H1 (cell line): ENCODE results near the gene EIF2AK2. TPM values are rescaled to one million over a fixed set of nuclear protein-coding genes. Genes with fewer than 3 reads are reported as not detected.

ENCODE experiments used
- CTCF ChIA-PET: fragments of 300-600 bp; sonication (Branson Sonifier 250); formaldehyde crosslinking; loops from one replicate; lab custom pipeline; 2021; ENCODE audit not compliant: partially characterized antibody; lab: Charles Lee
- POLR2A ChIA-PET: fragments of 300-600 bp; sonication (Branson Sonifier 250); formaldehyde crosslinking; loops from one replicate; lab custom pipeline; 2021; ENCODE audit warnings: inconsistent platforms; ENCODE audit not compliant: partially characterized antibody; lab: Charles Lee
- DNase-seq, 2 experiments: peaks; one replicate each; pipeline versions ENCODE4 v3.0.0 to v3.0.0-alpha.2; 2010 to 2022; ENCODE audit warnings: low spot score in 2 of 2, low read depth in 1 of 2, mixed read lengths in 1 of 2
- FAIRE-seq: peaks from 2 replicates; lab custom pipeline; 2011; peaks lifted over from hg19 to GRCh38; lab: Jason Lieb, UNC
- H2AFZ ChIP-seq: 2 replicates; pipeline ENCODE4 v1.8.1; 2012; ENCODE audit warnings: low read length, inconsistent platforms
- H2AK5ac ChIP-seq: 2 replicates; pipeline ENCODE4 v1.6.1; 2013; ENCODE audit warnings: low read depth, low read length
- H2BK120ac ChIP-seq: replicated peaks from 2 replicates; pipeline ENCODE3; 2013; ENCODE audit warnings: low read depth, low read length, inconsistent platforms
- H2BK12ac ChIP-seq: 2 replicates; pipeline ENCODE4 v1.6.1; 2013; ENCODE audit warnings: low read depth, low read length
- H2BK15ac ChIP-seq: 2 replicates; pipeline ENCODE4 v1.6.1; 2013; ENCODE audit warnings: low read length
- H2BK20ac ChIP-seq: 2 replicates; pipeline ENCODE4 v1.6.1; 2013; ENCODE audit warnings: low read length
- H2BK5ac ChIP-seq: 2 replicates; pipeline ENCODE4 v1.6.1; 2013; ENCODE audit warnings: low read depth, low read length
- H3K14ac ChIP-seq: 2 replicates; pipeline ENCODE4 v1.6.1; 2013; ENCODE audit warnings: inconsistent platforms; ENCODE audit not compliant: insufficient read length
- H3K18ac ChIP-seq: 2 replicates; pipeline ENCODE4 v1.6.1; 2013; ENCODE audit warnings: low read length; ENCODE audit errors: extremely low read depth
- H3K23ac ChIP-seq: 2 replicates; pipeline ENCODE4 v1.6.1; 2013; ENCODE audit warnings: inconsistent platforms; ENCODE audit not compliant: insufficient read length
- H3K23me2 ChIP-seq: 2 replicates; pipeline ENCODE4 v1.6.1; 2013; ENCODE audit warnings: low read depth, low read length
- H3K27ac ChIP-seq: 2 replicates; pipeline ENCODE4 v1.6.1; 2011; ENCODE audit warnings: low read depth, low read length, inconsistent platforms
- H3K27me3 ChIP-seq, 4 experiments: replicated peaks in 1 of 4; 1 replicate in 1 of 4; 2 replicates in 3 of 4; pipeline versions ENCODE4 v1.6.1 to v1.8.1; 2011 to 2013; ENCODE audit warnings: low read length in 3 of 4, mild to moderate bottlenecking in 3 of 4, inconsistent platforms in 2 of 4, mixed read lengths in 2 of 4, moderate library complexity in 1 of 4; ENCODE audit not compliant: control insufficient read depth in 3 of 4, insufficient read depth in 3 of 4; ENCODE audit errors: extremely low read depth in 1 of 4
- H3K36me3 ChIP-seq, 4 experiments: 2 replicates each; pipeline versions ENCODE4 v1.6.1 to v1.8.1; 2011 to 2013; ENCODE audit warnings: mild to moderate bottlenecking in 4 of 4, low read length in 3 of 4, moderate library complexity in 2 of 4, control low read depth in 1 of 4, inconsistent platforms in 1 of 4; ENCODE audit not compliant: insufficient read depth in 4 of 4, control insufficient read depth in 2 of 4
- H3K4ac ChIP-seq: replicated peaks from 2 replicates; pipeline ENCODE3; 2013; ENCODE audit warnings: low read length, low read depth, mixed read lengths, inconsistent platforms; ENCODE audit not compliant: insufficient read length
- H3K4me1 ChIP-seq, 4 experiments: replicated peaks in 1 of 4; 1 replicate in 1 of 4; 2 replicates in 3 of 4; pipeline versions ENCODE4 v1.6.1 to v1.8.1; 2011 to 2013; ENCODE audit warnings: low read length in 3 of 4, inconsistent platforms in 2 of 4, mixed read lengths in 1 of 4; ENCODE audit not compliant: insufficient read depth in 4 of 4, control insufficient read depth in 3 of 4
- H3K4me2 ChIP-seq, 2 experiments: 2 replicates each; pipeline versions ENCODE4 v1.6.1 to v1.8.1; 2011 to 2013; ENCODE audit warnings: low read depth in 2 of 2, low read length in 2 of 2, control low read depth in 1 of 2, inconsistent platforms in 1 of 2, mild to moderate bottlenecking in 1 of 2; ENCODE audit not compliant: insufficient read depth in 1 of 2
- H3K4me3 ChIP-seq, 4 experiments: fragments of 200-600, 300-600 bp in 1 of 4; sonication (generic), shearing (Covaris generic), sonication (Bioruptor Twin) in 1 of 4; 2 replicates each; pipeline versions ENCODE4 v1.5.1 to v1.8.1; 2011 to 2016; ENCODE audit warnings: low read length in 4 of 4, low read depth in 3 of 4, control low read depth in 2 of 4, inconsistent platforms in 2 of 4, mild to moderate bottlenecking in 2 of 4, mixed read lengths in 1 of 4, moderate library complexity in 1 of 4; ENCODE audit not compliant: insufficient read depth in 2 of 4; ENCODE audit errors: extremely low read depth in 1 of 4
- H3K56ac ChIP-seq: replicated peaks from 2 replicates; pipeline ENCODE3; 2013; ENCODE audit warnings: low read depth, mild to moderate bottlenecking, mixed read lengths, low read length, inconsistent platforms; ENCODE audit not compliant: insufficient read length
- H3K79me1 ChIP-seq: 2 replicates; pipeline ENCODE4 v1.6.1; 2013; ENCODE audit warnings: low read depth, low read length, control low read depth
- H3K79me2 ChIP-seq, 2 experiments: 2 replicates each; pipeline versions ENCODE4 v1.6.1 to v1.8.1; 2012 to 2013; ENCODE audit warnings: low read length in 2 of 2, mild to moderate bottlenecking in 2 of 2, inconsistent platforms in 1 of 2; ENCODE audit not compliant: insufficient read depth in 2 of 2, control insufficient read depth in 1 of 2
- H3K9ac ChIP-seq, 4 experiments: replicated peaks in 1 of 4; 1 replicate in 1 of 4; 2 replicates in 3 of 4; pipeline versions ENCODE4 v1.6.1 to v1.8.1; 2011 to 2013; ENCODE audit warnings: low read depth in 3 of 4, low read length in 3 of 4, control low read depth in 2 of 4, mild to moderate bottlenecking in 2 of 4, moderate library complexity in 2 of 4, inconsistent platforms in 1 of 4; ENCODE audit errors: extremely low read depth in 1 of 4
- H3K9me3 ChIP-seq, 2 experiments: 2 replicates each; pipeline versions ENCODE4 v1.6.1 to v1.8.1; 2012 to 2013; ENCODE audit warnings: mild to moderate bottlenecking in 2 of 2, moderate library complexity in 2 of 2, control low read depth in 1 of 2, inconsistent platforms in 1 of 2, low read depth in 1 of 2, low read length in 1 of 2, mixed read lengths in 1 of 2; ENCODE audit not compliant: insufficient read depth in 2 of 2
- H4K20me1 ChIP-seq, 2 experiments: replicated peaks in 1 of 2; 2 replicates each; pipeline versions ENCODE3 to v1.8.1; 2011 to 2013; ENCODE audit warnings: inconsistent platforms in 2 of 2, low read length in 2 of 2, mild to moderate bottlenecking in 1 of 2; ENCODE audit not compliant: insufficient read depth in 2 of 2, control insufficient read depth in 1 of 2
- H4K5ac ChIP-seq: 2 replicates; pipeline ENCODE4 v1.6.1; 2013; ENCODE audit warnings: low read length, low read depth, mixed read lengths, inconsistent platforms; ENCODE audit not compliant: insufficient read length
- H4K8ac ChIP-seq: 2 replicates; pipeline ENCODE4 v1.8.0; 2013; ENCODE audit warnings: mild to moderate bottlenecking, moderate library complexity, low read length, inconsistent platforms; ENCODE audit not compliant: insufficient read depth; ENCODE audit errors: extremely low read depth
- H4K91ac ChIP-seq: replicated peaks from 2 replicates; pipeline ENCODE3; 2013; ENCODE audit warnings: low read length, mixed read lengths, inconsistent platforms; ENCODE audit not compliant: insufficient read length
- ATF2 ChIP-seq: IDR thresholded peaks from 2 replicates; pipeline ENCODE4 v1.6.1; 2012; ENCODE audit warnings: low read length, inconsistent platforms
- CREB1 ChIP-seq: IDR thresholded peaks from 2 replicates; pipeline ENCODE4 v1.6.1; 2012; ENCODE audit warnings: inconsistent platforms
- JUN ChIP-seq: IDR thresholded peaks from 2 replicates; pipeline ENCODE4 v1.6.1; 2011; ENCODE audit warnings: low read depth, mild to moderate bottlenecking, improper control_type of control experiment, low read length
- KDM1A ChIP-seq: fragments of 200-600, 300-600 bp; sonication (generic); IDR thresholded peaks from 2 replicates; pipeline ENCODE4 v1.7.1; 2016; ENCODE audit warnings: mild to moderate bottlenecking, low read length, borderline replicate concordance
- KDM4A ChIP-seq: IDR thresholded peaks from one replicate; pipeline ENCODE4 v1.7.1; 2012; ENCODE audit warnings: low read depth, mild to moderate bottlenecking, moderate library complexity, low read length, inconsistent platforms; ENCODE audit not compliant: severe bottlenecking
- NRF1 ChIP-seq: IDR thresholded peaks from 2 replicates; pipeline ENCODE4 v1.6.1; 2011; ENCODE audit warnings: mild to moderate bottlenecking, low read depth, low read length, improper control_type of control experiment
- POU5F1 ChIP-seq: IDR thresholded peaks from 2 replicates; pipeline ENCODE4 v1.6.1; 2011; ENCODE audit warnings: low read depth, mild to moderate bottlenecking, low read length, moderate library complexity
- WGBS, 2 experiments: shearing (Covaris generic) in 1 of 2; methylation state at CpG; one replicate each; pipeline versions ENCODE4 v1.1.6 to v1.1.7; 2013 to 2015; ENCODE audit warnings: low lambda C conversion rate in 2 of 2, mixed read lengths in 2 of 2, inconsistent platforms in 1 of 2, low coverage in 1 of 2, missing lambda C conversion rate in 1 of 2; ENCODE audit not compliant: insufficient replicate concordance in 2 of 2, insufficient coverage in 1 of 2, insufficient read length in 1 of 2; ENCODE audit errors: extremely low coverage in 1 of 2, missing lambda C conversion rate in 1 of 2; 5-methylcytosine and 5-hydroxymethylcytosine counted together
- polyA plus RNA-seq, 7 experiments: library from polyadenylated mRNA; depleted of rRNA in 3 of 7; stranded (reverse) in 5 of 7; unstranded in 2 of 7; fragments of >200 nt in 5 of 7; fragments of 200-250 nt in 2 of 7; gene quantifications; 1 replicate in 5 of 7; 2 replicates in 1 of 7; 4 replicates in 1 of 7; pipeline versions ENCODE4 v1.2.1 to v1.2.3, GENCODE V29; 2011 to 2013; ENCODE audit warnings: missing spikeins in 2 of 7, mixed read lengths in 2 of 7
- total RNA-seq: library from RNA; stranded (reverse); fragmentation: NEBNext Ultra II Directional; extraction: Animal tissue kit (Norgen Biotek cat#: 25700); gene quantifications from 2 replicates; pipeline ENCODE4 v1.2.1, GENCODE V29; 2021

The EIF2AK2 gene
- total and polyA plus RNA-seq, 2 of the 8 experiments (the other 6 are each of a cell fraction or from before 2014, with no cell fraction given), result 13.1 to 46.9 TPM

- Histone ChIP-seq H3K36me3 (peaks cover 0 to 22% (median 7%) of the 10 kb centered on the region in 4 experiments; a peak in 5 of 8 replicates), H3K27ac (no peak overlapping the region), H2BK20ac (no peak overlapping the region), H4K91ac (no peak overlapping the region), H3K9me3 (no peaks in the 10 kb centered on the region), H2BK12ac (no peak overlapping the region), H2BK120ac (no peak overlapping the region), H4K8ac (no peak overlapping the region), H2AK5ac (no peak overlapping the region), H3K4ac (no peak overlapping the region), H3K56ac (no peak overlapping the region), H3K23me2 (no peaks in the 10 kb centered on the region), H3K79me2 (no peaks in the 10 kb centered on the region), H3K4me2 (no peak overlapping the region), H2AFZ (no peak overlapping the region), H2BK15ac (no peak overlapping the region), H3K23ac (no peak overlapping the region), H3K4me1 (peaks cover 0 to 6% (median 4%) of the 10 kb centered on the region in 4 experiments; a peak in 2 of 7 replicates), H3K27me3 (no peaks in the 10 kb centered on the region), H4K5ac (no peak overlapping the region), H3K18ac (no peak overlapping the region), H4K20me1 (no peaks in the 10 kb centered on the region), H3K79me1 (no peaks in the 10 kb centered on the region), H3K4me3 (no peak overlapping the region), H3K9ac (no peak overlapping the region), H3K14ac (no peak overlapping the region), H2BK5ac (no peak overlapping the region)
- CTCF ChIA-PET, result no interaction called here
- TF ChIP-seq POU5F1, result no peak
- TF ChIP-seq KDM1A, result no peak
- no peak for TF ChIP-seq NRF1
- no peak for TF ChIP-seq JUN
- no peak for TF ChIP-seq ATF2
- TF ChIP-seq CREB1, result no peak
- no peak for TF ChIP-seq KDM4A
- 91% methylated on average over 3 of the region's 3 CpGs; no CpG with 5 or more reads in 1 of the 2 experiments for WGBS, 2 experiments
- POLR2A ChIA-PET, result interaction anchor here (0.8 kb wide), 1 partner anchor 12 kb away, joined by 3 read pairs; no protein-coding TSS in a partner anchor
- no peak for DNase-seq
- FAIRE-seq, result no peak
These were observed 54.2 kb downstream of the EIF2AK2 start for GRCh38 chr2:37102588-37102987.
